Natural killer cell (primary cell): ENCODE results near the gene CDH13. TPM values are rescaled to one million over a fixed set of nuclear protein-coding genes. Genes with fewer than 3 reads are reported as not detected.

ENCODE experiments used
- ATAC-seq, 3 donors: fragments of 150-1000 bp in 2 of 3; fragments of 200-7000 bp in 1 of 3; cut with Tn5 transposase; 1 replicate in 1 of 3; 2 replicates in 2 of 3; pipeline ENCODE4 v1.10.0; 2021; ENCODE audit warnings: mild to moderate bottlenecking in 2 of 3, moderate library complexity in 2 of 3
- DNase-seq, 2 donors: peaks; one replicate each; pipeline versions ENCODE4 v3.0.0 to v3.0.0-alpha.2; 2013 to 2021; ENCODE audit warnings: mixed read lengths in 1 of 2
- H3K27ac ChIP-seq: one replicate; pipeline ENCODE4 v1.5.1; 2013; ENCODE audit warnings: mild to moderate bottlenecking, low read length
- H3K27me3 ChIP-seq: one replicate; pipeline ENCODE4 v1.6.1; 2013; ENCODE audit warnings: low read length; ENCODE audit not compliant: control insufficient read depth, insufficient read depth
- H3K36me3 ChIP-seq: one replicate; pipeline ENCODE4 v1.6.1; 2013; ENCODE audit warnings: low read length; ENCODE audit not compliant: control insufficient read depth, insufficient read depth
- H3K4me1 ChIP-seq: one replicate; pipeline ENCODE4 v1.6.1; 2013; ENCODE audit warnings: low read length; ENCODE audit not compliant: control insufficient read depth, insufficient read depth
- H3K4me3 ChIP-seq: one replicate; pipeline ENCODE4 v1.5.1; 2013; ENCODE audit warnings: low read length
- H3K9me3 ChIP-seq: one replicate; pipeline ENCODE4 v1.6.1; 2013; ENCODE audit warnings: low read length; ENCODE audit not compliant: control insufficient read depth, insufficient read depth
- H3K27ac Mint-ChIP-seq, 2 donors: one replicate each; pipeline ENCODE4 v1.8.0; 2022; ENCODE audit warnings: mild to moderate bottlenecking in 2 of 2, mixed read lengths in 2 of 2, moderate library complexity in 1 of 2
- H3K27me3 Mint-ChIP-seq, 2 donors: one replicate each; pipeline ENCODE4 v1.8.0; 2022; ENCODE audit warnings: low read depth in 2 of 2, mixed read lengths in 2 of 2
- H3K36me3 Mint-ChIP-seq: one replicate; pipeline ENCODE4 v1.8.0; 2022; ENCODE audit warnings: mixed read lengths
- H3K4me1 Mint-ChIP-seq, 2 donors: one replicate each; pipeline ENCODE4 v1.8.0; 2022; ENCODE audit warnings: mixed read lengths in 2 of 2
- H3K4me3 Mint-ChIP-seq: one replicate; pipeline ENCODE4 v1.8.0; 2022; ENCODE audit warnings: mild to moderate bottlenecking, moderate library complexity, mixed read lengths
- H3K9me3 Mint-ChIP-seq, 2 donors: one replicate each; pipeline ENCODE4 v1.8.0; 2022; ENCODE audit warnings: mixed read lengths in 2 of 2
- CTCF ChIP-seq: fragments of 200-600 bp; IDR thresholded peaks from one replicate; pipeline ENCODE4 v1.8.0; 2022; ENCODE audit warnings: antibody characterized with exemption
- WGBS: methylation state at CpG from one replicate; pipeline ENCODE4 v1.1.7; 2013; ENCODE audit warnings: missing lambda C conversion rate; ENCODE audit not compliant: insufficient coverage; 5-methylcytosine and 5-hydroxymethylcytosine counted together
- intact Hi-C: fragments of 100-400 bp; cut with micrococcal nuclease; formaldehyde crosslinking; loops from one replicate; pipeline ENCODE4 v1.14.2; 2022
- total RNA-seq, 4 donors: library from RNA; stranded (reverse); fragments of 120-200 nt in 1 of 4; gene quantifications; one replicate each; pipeline versions ENCODE4 v1.2.3 to v1.2.4, GENCODE V29; 2013 to 2022

CDH13 gene
- total RNA-seq, 3 donors from 2014 or later (not counting 1 experiment from before 2014, with no cell fraction given), result not detected

- H3K27ac Mint-ChIP-seq, result no peak overlapping the region
- intact Hi-C loops, result no loop called here
- Histone ChIP-seq H3K27me3 (no peaks in the 10 kb centered on the region), H3K9me3 (no peaks in the 10 kb centered on the region), H3K36me3 (no peaks in the 10 kb centered on the region), H3K27ac (no peak overlapping the region), H3K4me3 (no peak overlapping the region), H3K4me1 (no peaks in the 10 kb centered on the region)
- H3K9me3 Mint-ChIP-seq, result no peaks in the 10 kb centered on the region
- ATAC-seq (no peak), DNase-seq (no peak)
- H3K4me3 Mint-ChIP-seq, result no peak overlapping the region
- 100% methylated on average over 1 of the region's 2 CpGs for WGBS
- TF ChIP-seq CTCF, result no peak
- H3K4me1 Mint-ChIP-seq, result no peaks in the 10 kb centered on the region
- H3K36me3 Mint-ChIP-seq, result no peaks in the 10 kb centered on the region
- H3K27me3 Mint-ChIP-seq, result peaks cover 9 to 11% of the 10 kb centered on the region in 2 donors
These were observed 669.7 kb downstream of the CDH13 start for GRCh38 chr16:83296505-83296904.

- no peaks in the 10 kb centered on the region for H3K27me3 ChIP-seq
- ATAC-seq (no peak), DNase-seq (no peak)
- no peak overlapping the region for H3K27ac ChIP-seq
- H3K36me3 Mint-ChIP-seq, result no peaks in the 10 kb centered on the region
- H3K9me3 Mint-ChIP-seq, result no peaks in the 10 kb centered on the region
- no peak overlapping the region for H3K4me3 Mint-ChIP-seq
- no peaks in the 10 kb centered on the region for H3K36me3 ChIP-seq
- no peak overlapping the region for H3K27ac Mint-ChIP-seq
- H3K9me3 ChIP-seq, result no peaks in the 10 kb centered on the region
- H3K4me1 Mint-ChIP-seq, result no peaks in the 10 kb centered on the region
- H3K4me3 ChIP-seq, result no peak overlapping the region
- intact Hi-C loops, result no loop called here
- TF ChIP-seq CTCF, result no peak
- peaks cover 5 to 15% of the 10 kb centered on the region in 2 donors for H3K27me3 Mint-ChIP-seq
- H3K4me1 ChIP-seq, result no peaks in the 10 kb centered on the region
These were observed 671.8 kb downstream of the CDH13 start for GRCh38 chr16:83298541-83298940.

GRCh38 chr16:83300326-83300725, 673.6 kb downstream of the CDH13 start:
- Histone ChIP-seq H3K27me3 (no peaks in the 10 kb centered on the region), H3K4me1 (no peaks in the 10 kb centered on the region), H3K4me3 (no peak overlapping the region), H3K9me3 (no peaks in the 10 kb centered on the region), H3K36me3 (no peaks in the 10 kb centered on the region), H3K27ac (no peak overlapping the region)
- no peak for DNase-seq
- intact Hi-C loops, result no loop called here
- 66% methylated on average over 2 of the region's 3 CpGs for WGBS
- no peak for TF ChIP-seq CTCF
- Mint-ChIP-seq H3K4me3 (no peak overlapping the region), H3K27me3 (peaks cover 12 to 24% of the 10 kb centered on the region in 2 donors), H3K9me3 (no peaks in the 10 kb centered on the region), H3K4me1 (no peaks in the 10 kb centered on the region), H3K36me3 (no peaks in the 10 kb centered on the region), H3K27ac (no peak overlapping the region)
- no peak for ATAC-seq

DNA sequence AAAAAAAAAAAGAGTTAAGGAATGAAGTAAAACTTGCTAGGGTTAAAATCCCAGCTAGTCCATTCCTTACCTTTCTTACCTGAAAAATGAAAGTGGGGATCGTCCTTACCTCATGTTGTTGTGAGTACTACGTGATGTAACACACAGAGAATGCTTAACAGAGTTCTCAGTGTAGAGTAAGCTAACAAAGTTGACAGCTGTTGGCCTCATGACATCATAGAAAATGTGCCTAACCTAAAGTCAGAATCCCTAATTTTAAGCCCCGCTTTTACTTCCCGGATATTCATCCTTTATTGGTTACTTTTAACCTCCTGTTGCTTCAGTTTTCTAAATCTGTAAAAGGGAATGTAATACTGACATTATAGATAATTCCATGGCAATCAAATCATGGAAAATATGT, 675.2 kb downstream of the CDH13 start:
- WGBS, result 78% methylated on average over 2 of the region's 4 CpGs
- intact Hi-C loops, result no loop called here
- DNase-seq (no peak), ATAC-seq (no peak)
- no peaks in the 10 kb centered on the region for H3K36me3 Mint-ChIP-seq
- H3K4me1 Mint-ChIP-seq, result no peaks in the 10 kb centered on the region
- Histone ChIP-seq H3K36me3 (no peaks in the 10 kb centered on the region), H3K27me3 (no peaks in the 10 kb centered on the region), H3K4me1 (no peaks in the 10 kb centered on the region), H3K9me3 (no peaks in the 10 kb centered on the region), H3K27ac (no peak overlapping the region), H3K4me3 (no peak overlapping the region)
- H3K27me3 Mint-ChIP-seq, result peaks cover 9 to 31% of the 10 kb centered on the region in 2 donors
- TF ChIP-seq CTCF, result no peak
- no peak overlapping the region for H3K4me3 Mint-ChIP-seq
- H3K9me3 Mint-ChIP-seq, result no peaks in the 10 kb centered on the region
- no peak overlapping the region for H3K27ac Mint-ChIP-seq
